Measurements from ENCODE around the gene DNMT3A. TPM values are rescaled to one million over a fixed set of nuclear protein-coding genes. Genes with fewer than 3 reads are reported as not detected.
A peak's percentile ranks its signal among the peaks of the same experiment; 100 is the strongest.

The DNMT3A gene
- total and polyA plus RNA-seq, 7 donors: 4.4 to 30.2 (median 18.1) TPM

- no peaks in the 10 kb centered on the region for H3K9me3 ChIP-seq
- H3K4me3 ChIP-seq: no peak overlapping the region
- WGBS, 2 donors: 84 to 85% methylated on average over 8 of the region's 8 CpGs
- no peaks in the 10 kb centered on the region for H3K36me3 ChIP-seq
- no peaks in the 10 kb centered on the region for H3K27me3 ChIP-seq
- TF ChIP-seq POLR2AphosphoS5 (IDR thresholded peaks at IDR 0.05): no peak
- no peak for TF ChIP-seq EP300 (IDR thresholded peaks at IDR 0.05)
- TF ChIP-seq CTCF (IDR thresholded peaks at IDR 0.05): no peak
- no peak for TF ChIP-seq POLR2A (IDR thresholded peaks at IDR 0.05)
- H3K27ac ChIP-seq: peak overlapping the region in 2 of 4 donors; percentile 14 to 66
- peaks cover 0 to 97% (median 86%) of the 10 kb centered on the region in 4 donors for H3K4me1 ChIP-seq
- intact Hi-C loops (cut with DNase I): loop anchor here (2.0 kb wide), 1 partner anchor 56 kb away; no protein-coding TSS in a partner anchor
- DNase-seq: no peak
These were observed 7.2 kb downstream of the DNMT3A start for GRCh38 chr2:25334482-25334881.

DNA sequence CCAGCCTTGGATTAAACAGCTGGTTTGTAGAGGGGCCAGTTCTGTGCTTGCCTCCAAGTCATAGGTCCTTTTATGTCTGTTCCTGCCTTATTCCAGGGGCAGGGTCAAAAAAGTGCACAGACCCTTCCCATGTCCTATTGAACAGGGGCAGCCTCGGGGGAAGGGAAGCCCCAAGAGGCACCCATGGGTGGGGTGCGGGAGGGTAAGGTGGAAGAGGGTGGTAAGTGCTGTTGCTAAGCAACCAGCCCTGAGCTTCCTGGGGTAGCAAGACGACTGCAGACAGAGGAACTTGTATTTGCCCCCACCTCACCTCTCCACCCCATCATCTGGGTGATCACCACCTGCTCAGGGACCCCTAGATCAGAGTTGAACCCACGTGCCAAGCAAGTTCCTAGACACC, 7.7 kb downstream of the DNMT3A start:
- H3K36me3 ChIP-seq: no peaks in the 10 kb centered on the region
- peaks cover 0 to 97% (median 86%) of the 10 kb centered on the region in 4 donors for H3K4me1 ChIP-seq
- H3K27ac ChIP-seq: peak overlapping the region in 2 of 4 donors; percentile 0 to 66
- TF ChIP-seq POLR2AphosphoS5 (IDR thresholded peaks at IDR 0.05) (no peak), POLR2A (IDR thresholded peaks at IDR 0.05) (no peak), EP300 (IDR thresholded peaks at IDR 0.05) (no peak), CTCF (IDR thresholded peaks at IDR 0.05) (no peak)
- no peaks in the 10 kb centered on the region for H3K9me3 ChIP-seq
- intact Hi-C loops (cut with DNase I): loop anchor here (2.0 kb wide), 1 partner anchor 55 kb away; no protein-coding TSS in a partner anchor
- H3K4me3 ChIP-seq: no peak overlapping the region
- H3K27me3 ChIP-seq: no peaks in the 10 kb centered on the region
- DNase-seq: no peak
- WGBS, 2 donors: 53 to 57% methylated on average over 4 of the region's 4 CpGs

- no peaks in the 10 kb centered on the region for H3K9me3 ChIP-seq
- TF ChIP-seq POLR2A (IDR thresholded peaks at IDR 0.05): no peak
- no peak for TF ChIP-seq POLR2AphosphoS5 (IDR thresholded peaks at IDR 0.05)
- TF ChIP-seq CTCF (IDR thresholded peaks at IDR 0.05): no peak
- no peak for TF ChIP-seq EP300 (IDR thresholded peaks at IDR 0.05)
- no peak overlapping the region for H3K4me3 ChIP-seq
- DNase-seq: no peak
- peaks cover 0 to 92% (median 83%) of the 10 kb centered on the region in 4 donors for H3K4me1 ChIP-seq
- intact Hi-C loops (cut with DNase I): no loop called here
- 31 to 75% methylated on average over 9 of the region's 9 CpGs for WGBS, 2 donors
- H3K36me3 ChIP-seq: no peaks in the 10 kb centered on the region
- peak overlapping the region in 3 of 4 donors; percentile 34 to 66 (median 37) for H3K27ac ChIP-seq
- no peaks in the 10 kb centered on the region for H3K27me3 ChIP-seq
These were observed 9.2 kb downstream of the DNMT3A start for GRCh38 chr2:25332571-25332970.

DNA sequence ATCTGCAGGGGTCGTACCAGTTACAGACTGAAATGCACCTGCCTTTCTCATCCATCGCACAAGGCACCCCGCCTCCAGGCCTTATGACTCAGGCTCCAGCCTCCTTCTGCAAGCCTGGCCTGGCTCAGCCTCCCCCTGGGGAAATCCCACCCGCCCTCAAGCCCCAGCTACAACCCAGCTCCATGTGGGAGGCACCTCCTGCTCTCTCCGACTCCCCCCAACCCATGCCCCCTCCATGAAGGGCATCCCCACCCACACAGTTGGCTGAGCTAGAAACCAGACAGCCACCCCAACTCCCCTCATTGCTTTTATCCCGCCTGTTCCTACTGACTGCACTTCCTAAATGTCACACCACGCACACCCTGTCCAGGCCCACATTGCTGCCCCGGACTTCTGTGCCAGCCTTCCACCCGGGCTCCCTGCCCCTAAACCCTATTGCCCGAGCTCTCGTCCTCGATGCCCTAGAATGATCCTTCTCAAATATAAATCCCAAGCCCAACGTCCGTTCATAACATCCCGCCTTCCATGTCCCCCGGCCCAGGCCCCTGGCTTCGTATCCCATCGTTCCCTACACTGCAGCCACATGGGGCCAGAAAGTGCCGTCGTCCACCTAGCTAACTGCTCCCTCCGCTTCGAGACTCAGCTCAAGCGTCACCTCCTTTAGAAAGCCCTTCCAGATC, 9.9 kb downstream of the DNMT3A start:
- Histone ChIP-seq H3K36me3 (peaks cover 0 to 6% (median 3%) of the 10 kb centered on the region in 4 donors), H3K9me3 (no peaks in the 10 kb centered on the region), H3K27ac (peak overlapping the region in 3 of 4 donors; percentile 34 to 66 (median 37)), H3K4me3 (no peak overlapping the region), H3K27me3 (no peaks in the 10 kb centered on the region), H3K4me1 (peaks cover 0 to 85% (median 75%) of the 10 kb centered on the region in 4 donors)
- whole genome bisulfite sequencing, 2 donors: 86 to 91% methylated on average over 23 of the region's 23 CpGs
- intact Hi-C loops (cut with DNase I): no loop called here
- DNase-seq: no peak
- TF ChIP-seq CTCF (IDR thresholded peaks at IDR 0.05) (no peak), POLR2A (IDR thresholded peaks at IDR 0.05) (no peak)

All from sigmoid colon (tissue), 7 donors.